GM12872 (cell line): ENCODE data around the gene SLC13A3.

Source experiments
- TF ChIP-seq, protein P1 (sequence below): IDR thresholded peaks from 3 replicates; pipeline ENCODE4 v1.5.1; 2011; ENCODE audit warnings: low read depth, mild to moderate bottlenecking, low read length, moderate library complexity; ENCODE audit not compliant: insufficient read depth

SLC13A3 gene, protein sequence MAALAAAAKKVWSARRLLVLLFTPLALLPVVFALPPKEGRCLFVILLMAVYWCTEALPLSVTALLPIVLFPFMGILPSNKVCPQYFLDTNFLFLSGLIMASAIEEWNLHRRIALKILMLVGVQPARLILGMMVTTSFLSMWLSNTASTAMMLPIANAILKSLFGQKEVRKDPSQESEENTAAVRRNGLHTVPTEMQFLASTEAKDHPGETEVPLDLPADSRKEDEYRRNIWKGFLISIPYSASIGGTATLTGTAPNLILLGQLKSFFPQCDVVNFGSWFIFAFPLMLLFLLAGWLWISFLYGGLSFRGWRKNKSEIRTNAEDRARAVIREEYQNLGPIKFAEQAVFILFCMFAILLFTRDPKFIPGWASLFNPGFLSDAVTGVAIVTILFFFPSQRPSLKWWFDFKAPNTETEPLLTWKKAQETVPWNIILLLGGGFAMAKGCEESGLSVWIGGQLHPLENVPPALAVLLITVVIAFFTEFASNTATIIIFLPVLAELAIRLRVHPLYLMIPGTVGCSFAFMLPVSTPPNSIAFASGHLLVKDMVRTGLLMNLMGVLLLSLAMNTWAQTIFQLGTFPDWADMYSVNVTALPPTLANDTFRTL

GRCh38 chr20:46651091-46651962, at the start of gene SLC13A3:
SLC13A3 (minus strand) TSS chr20:46651459; CDS start chr20:46651421, 38 bp downstream.
- TF ChIP-seq, protein P1, sequence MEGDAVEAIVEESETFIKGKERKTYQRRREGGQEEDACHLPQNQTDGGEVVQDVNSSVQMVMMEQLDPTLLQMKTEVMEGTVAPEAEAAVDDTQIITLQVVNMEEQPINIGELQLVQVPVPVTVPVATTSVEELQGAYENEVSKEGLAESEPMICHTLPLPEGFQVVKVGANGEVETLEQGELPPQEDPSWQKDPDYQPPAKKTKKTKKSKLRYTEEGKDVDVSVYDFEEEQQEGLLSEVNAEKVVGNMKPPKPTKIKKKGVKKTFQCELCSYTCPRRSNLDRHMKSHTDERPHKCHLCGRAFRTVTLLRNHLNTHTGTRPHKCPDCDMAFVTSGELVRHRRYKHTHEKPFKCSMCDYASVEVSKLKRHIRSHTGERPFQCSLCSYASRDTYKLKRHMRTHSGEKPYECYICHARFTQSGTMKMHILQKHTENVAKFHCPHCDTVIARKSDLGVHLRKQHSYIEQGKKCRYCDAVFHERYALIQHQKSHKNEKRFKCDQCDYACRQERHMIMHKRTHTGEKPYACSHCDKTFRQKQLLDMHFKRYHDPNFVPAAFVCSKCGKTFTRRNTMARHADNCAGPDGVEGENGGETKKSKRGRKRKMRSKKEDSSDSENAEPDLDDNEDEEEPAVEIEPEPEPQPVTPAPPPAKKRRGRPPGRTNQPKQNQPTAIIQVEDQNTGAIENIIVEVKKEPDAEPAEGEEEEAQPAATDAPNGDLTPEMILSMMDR, result no peak

GRCh38 chr20:46701057-46701456, 49.8 kb upstream of the SLC13A3 start:
- TF ChIP-seq, protein P1, result no peak

DNA sequence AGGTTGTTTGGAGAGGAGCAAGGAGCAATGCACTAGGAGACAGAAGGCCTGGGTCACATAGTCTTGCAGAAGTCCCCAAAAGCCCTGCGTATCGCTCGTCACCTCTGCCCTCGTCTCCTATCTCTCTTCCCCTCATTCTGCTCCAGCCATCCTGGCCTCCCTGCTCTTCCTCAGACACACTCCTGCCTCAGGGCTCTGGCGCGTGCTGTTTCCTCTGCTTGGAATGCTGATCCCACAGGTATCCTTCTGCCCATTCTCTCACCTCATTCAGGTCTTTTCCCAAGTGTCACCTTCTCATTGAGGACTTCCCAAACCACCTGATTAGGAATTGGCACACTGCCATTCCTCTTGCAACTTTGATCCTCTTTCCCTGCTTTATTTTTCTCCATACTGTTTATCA, 49.2 kb upstream of the SLC13A3 start:
- TF ChIP-seq, protein P1, result no peak

DNA sequence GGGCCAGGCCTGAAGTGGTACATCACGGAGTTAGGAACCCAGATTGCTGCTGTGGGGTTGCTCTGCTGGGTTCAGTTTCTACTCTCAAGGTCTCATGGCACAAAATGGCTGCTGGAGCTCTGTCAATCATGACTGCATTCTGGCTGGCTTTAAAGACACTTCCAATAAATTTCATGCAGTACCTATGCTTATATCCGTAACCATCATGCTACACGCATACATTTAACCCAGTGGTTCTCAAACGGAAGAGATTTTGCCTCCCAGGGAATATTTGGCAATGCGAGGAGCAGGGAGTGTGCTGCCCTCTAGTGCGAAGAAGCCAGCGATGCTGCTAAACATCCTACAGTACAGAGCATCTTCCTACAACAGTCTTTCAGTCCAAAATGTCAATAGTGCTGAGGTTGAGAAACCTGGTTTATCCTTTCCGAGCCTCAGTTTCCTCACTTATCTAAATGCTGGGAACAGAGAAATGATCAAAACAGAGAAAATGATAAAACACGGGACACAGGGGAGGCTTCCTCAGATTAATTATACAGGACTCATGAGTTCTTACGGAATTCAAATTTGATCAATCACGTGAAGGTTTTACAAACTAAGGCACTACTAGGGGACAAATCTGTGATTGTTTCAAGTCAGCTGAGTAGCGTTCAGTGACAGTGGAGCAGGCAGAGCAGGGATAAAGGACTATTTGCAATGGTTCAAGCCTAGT, 48.5 kb upstream of the SLC13A3 start:
- TF ChIP-seq, protein P1, result peak; percentile 72

- TF ChIP-seq, protein P1, result no peak
These were observed 47.5 kb upstream of the SLC13A3 start for GRCh38 chr20:46698788-46699187.

- TF ChIP-seq, protein P1, result no peak
These were observed 45.6 kb upstream of the SLC13A3 start for GRCh38 chr20:46696791-46697279.
